Esophagus squamous epithelium (tissue), 5 donors: ENCODE data around the gene SERGEF. TPM values are rescaled to one million over a fixed set of nuclear protein-coding genes. Genes with fewer than 3 reads are reported as not detected.

Experiments used
- DNase-seq: peaks from one replicate; lab custom pipeline; 2025; lab: John Stamatoyannopoulos, UW
- H3K27ac ChIP-seq, 4 donors: fragments of 200-600 bp; sonication (generic); one replicate each; pipeline ENCODE4 v1.5.1; 2016 to 2019; ENCODE audit warnings: mild to moderate bottlenecking in 1 of 4
- H3K27me3 ChIP-seq, 4 donors: fragments of 200-600 bp; sonication (generic); 1 replicate in 3 of 4; 2 replicates in 1 of 4; pipeline versions ENCODE4 v1.5.1 to v1.6.0; 2017 to 2021; ENCODE audit warnings: antibody characterized with exemption in 1 of 4
- H3K36me3 ChIP-seq, 3 donors: fragments of 200-600 bp; sonication (generic); one replicate each; pipeline ENCODE4 v1.5.1; 2016 to 2019
- H3K4me1 ChIP-seq, 3 donors: fragments of 200-600 bp; sonication (generic); one replicate each; pipeline ENCODE4 v1.5.1; 2017 to 2019
- H3K4me3 ChIP-seq, 4 donors: fragments of 200-600 bp; sonication (generic); 1 replicate in 3 of 4; 2 replicates in 1 of 4; pipeline ENCODE4 v1.5.1; 2016 to 2019; ENCODE audit warnings: mild to moderate bottlenecking in 2 of 4, moderate library complexity in 1 of 4
- H3K9me3 ChIP-seq, 3 donors: fragments of 200-600 bp; sonication (generic); one replicate each; pipeline ENCODE4 v1.5.1; 2016 to 2019
- POLR2A ChIP-seq, 4 donors: fragments of 450-650 bp; IDR thresholded peaks; one replicate each; pipeline ENCODE4 v1.6.1; 2017; ENCODE audit warnings: antibody characterized with exemption in 4 of 4, mild to moderate bottlenecking in 4 of 4, moderate library complexity in 3 of 4
- WGBS, 2 donors: methylation state at CpG; one replicate each; pipeline ENCODE4 v1.1.5; 2018; 5-methylcytosine and 5-hydroxymethylcytosine counted together
- intact Hi-C: fragments of 100-400 bp; cut with DNase I; formaldehyde crosslinking; loops from one replicate; pipeline ENCODE4 v1.15.0; 2022
- total RNA-seq, 4 donors: library from RNA; depleted of rRNA; stranded (reverse); fragments of >200 nt; gene quantifications; one replicate each; pipeline ENCODE4 v1.1.0, GENCODE V29; 2016
- TF ChIP-seq, protein P1 (sequence below), 6 experiments: fragments of 450-650 bp in 4 of 6; fragments of 200-600 bp in 2 of 6; sonication (generic) in 2 of 6; IDR thresholded peaks; one replicate each; pipeline ENCODE4 v1.5.1; 2016 to 2019; ENCODE audit warnings: antibody characterized with exemption in 6 of 6, mild to moderate bottlenecking in 4 of 6, moderate library complexity in 4 of 6
- donor health status: DM: yes; HTN: yes; CAD: no.

SERGEF gene
- total RNA-seq, 4 donors from 2014 or later: 4.2 to 35.7 (median 13.4) TPM

DNA sequence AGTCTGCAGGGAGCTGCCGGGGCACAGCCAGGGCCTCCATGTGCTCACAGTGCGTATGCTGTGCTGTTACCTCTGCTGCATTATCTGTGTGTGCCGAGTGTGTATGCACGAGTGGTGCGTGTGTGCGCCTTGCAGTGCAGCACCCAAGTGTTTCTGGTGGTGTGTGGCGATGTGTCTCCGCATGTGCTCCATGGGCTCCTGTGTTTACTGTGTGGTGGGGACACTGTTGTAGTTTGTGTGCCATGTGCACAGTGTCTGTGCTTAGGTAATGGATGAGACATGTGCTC, 246.8 kb downstream of the SERGEF start:
- TF ChIP-seq POLR2A (IDR thresholded peaks at IDR 0.05): no peak
- TF ChIP-seq, protein P1, sequence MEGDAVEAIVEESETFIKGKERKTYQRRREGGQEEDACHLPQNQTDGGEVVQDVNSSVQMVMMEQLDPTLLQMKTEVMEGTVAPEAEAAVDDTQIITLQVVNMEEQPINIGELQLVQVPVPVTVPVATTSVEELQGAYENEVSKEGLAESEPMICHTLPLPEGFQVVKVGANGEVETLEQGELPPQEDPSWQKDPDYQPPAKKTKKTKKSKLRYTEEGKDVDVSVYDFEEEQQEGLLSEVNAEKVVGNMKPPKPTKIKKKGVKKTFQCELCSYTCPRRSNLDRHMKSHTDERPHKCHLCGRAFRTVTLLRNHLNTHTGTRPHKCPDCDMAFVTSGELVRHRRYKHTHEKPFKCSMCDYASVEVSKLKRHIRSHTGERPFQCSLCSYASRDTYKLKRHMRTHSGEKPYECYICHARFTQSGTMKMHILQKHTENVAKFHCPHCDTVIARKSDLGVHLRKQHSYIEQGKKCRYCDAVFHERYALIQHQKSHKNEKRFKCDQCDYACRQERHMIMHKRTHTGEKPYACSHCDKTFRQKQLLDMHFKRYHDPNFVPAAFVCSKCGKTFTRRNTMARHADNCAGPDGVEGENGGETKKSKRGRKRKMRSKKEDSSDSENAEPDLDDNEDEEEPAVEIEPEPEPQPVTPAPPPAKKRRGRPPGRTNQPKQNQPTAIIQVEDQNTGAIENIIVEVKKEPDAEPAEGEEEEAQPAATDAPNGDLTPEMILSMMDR (IDR thresholded peaks at IDR 0.05): no peak
- H3K4me1 ChIP-seq: peaks cover 0 to 5% (median 0%) of the 10 kb centered on the region in 3 donors
- H3K4me3 ChIP-seq: no peak overlapping the region
- intact Hi-C loops: no loop called here
- no peaks in the 10 kb centered on the region for H3K9me3 ChIP-seq
- H3K27ac ChIP-seq: no peak overlapping the region
- H3K36me3 ChIP-seq: no peaks in the 10 kb centered on the region
- DNase-seq: no peak
- WGBS, 2 donors: 100% methylated on average over 3 of the region's 8 CpGs
- peaks cover 0 to 6% (median 0%) of the 10 kb centered on the region in 4 donors for H3K27me3 ChIP-seq

DNA sequence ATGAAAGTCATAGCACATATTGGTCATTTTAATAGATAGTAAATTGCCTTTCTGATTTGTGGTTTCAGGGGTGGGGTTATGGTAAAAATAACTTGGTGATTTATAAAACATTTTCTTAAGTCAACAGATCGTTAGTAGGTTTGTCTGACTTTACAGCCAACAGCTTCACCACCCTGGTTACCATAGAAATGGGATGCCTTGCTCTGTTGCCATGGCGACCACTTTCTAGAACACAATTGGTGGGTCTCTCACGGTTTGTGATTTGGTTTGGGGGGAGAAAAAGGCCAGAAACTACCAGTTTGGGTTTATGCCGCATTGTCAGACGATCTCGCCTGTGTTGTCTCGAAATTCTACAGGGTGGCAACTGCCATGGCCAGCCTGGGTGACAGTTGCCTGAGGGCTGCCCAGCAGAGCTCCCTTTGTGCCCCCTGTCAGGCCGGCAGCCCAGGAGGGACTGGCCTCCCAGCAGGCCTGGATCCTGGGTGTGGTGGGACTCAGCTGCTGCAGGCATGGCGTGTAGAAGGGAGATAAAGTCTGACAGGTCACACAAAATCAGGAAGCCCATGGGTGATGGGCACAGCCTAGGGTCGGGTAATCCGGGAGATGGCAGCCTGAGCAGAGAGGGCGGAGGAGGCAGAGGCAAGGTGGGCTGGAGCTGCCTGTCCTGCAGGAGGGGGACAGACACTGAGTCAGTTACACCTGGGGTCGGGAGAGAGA, 247.3 kb downstream of the SERGEF start:
- intact Hi-C loops: no loop called here
- Histone ChIP-seq H3K27ac (no peak overlapping the region), H3K4me3 (no peak overlapping the region), H3K4me1 (peaks cover 0 to 5% (median 0%) of the 10 kb centered on the region in 3 donors), H3K27me3 (peaks cover 0 to 6% (median 0%) of the 10 kb centered on the region in 4 donors), H3K36me3 (no peaks in the 10 kb centered on the region), H3K9me3 (no peaks in the 10 kb centered on the region)
- no peak for TF ChIP-seq POLR2A (IDR thresholded peaks at IDR 0.05)
- TF ChIP-seq, protein P1 (IDR thresholded peaks at IDR 0.05): no peak
- WGBS, 2 donors: 68 to 83% methylated on average over 9 of the region's 13 CpGs
- no peak for DNase-seq

DNA sequence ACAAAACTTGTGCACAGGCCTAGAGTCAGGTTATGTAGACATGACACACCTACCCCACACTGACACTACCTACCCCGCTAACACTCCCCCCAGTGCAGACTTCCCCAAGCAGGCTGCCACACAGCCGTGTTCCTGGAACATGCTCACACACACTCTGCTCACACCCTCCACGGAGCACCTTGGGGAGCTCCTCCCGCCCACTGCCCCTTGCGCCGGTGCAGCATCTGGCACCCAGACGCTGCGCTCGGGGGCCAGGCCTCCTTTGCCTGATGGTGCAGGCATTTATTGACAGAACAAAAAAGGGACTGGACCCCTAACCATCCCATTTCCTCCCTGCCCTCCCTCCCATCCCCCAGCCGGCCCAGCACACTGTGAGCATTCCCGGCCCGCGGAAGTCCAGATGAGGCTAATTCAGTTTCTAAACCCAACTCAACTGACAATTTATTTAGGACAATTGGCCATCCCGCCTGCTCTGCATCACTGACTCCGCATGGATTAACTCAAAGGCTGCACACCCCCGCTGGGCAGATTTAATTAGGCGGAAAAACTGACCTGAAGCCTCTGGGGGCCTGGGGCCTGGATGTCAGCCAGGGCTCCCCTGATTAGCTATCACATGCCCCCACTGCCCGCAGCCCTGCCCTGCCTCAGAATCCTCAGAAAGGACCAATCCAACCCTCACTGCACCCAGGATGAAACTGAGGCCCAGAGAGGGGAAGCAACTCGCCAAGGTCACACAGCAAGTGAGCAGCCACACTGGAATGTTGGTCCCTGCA, 248.2 kb downstream of the SERGEF start:
- WGBS, 2 donors: 77 to 80% methylated on average over 1 to 9 of the region's 19 CpGs
- no peaks in the 10 kb centered on the region for H3K4me1 ChIP-seq
- intact Hi-C loops: no loop called here
- peaks cover 0 to 6% (median 0%) of the 10 kb centered on the region in 4 donors for H3K27me3 ChIP-seq
- no peak overlapping the region for H3K27ac ChIP-seq
- no peaks in the 10 kb centered on the region for H3K36me3 ChIP-seq
- no peak for TF ChIP-seq POLR2A (IDR thresholded peaks at IDR 0.05)
- TF ChIP-seq, protein P1 (IDR thresholded peaks at IDR 0.05): no peak
- no peaks in the 10 kb centered on the region for H3K9me3 ChIP-seq
- no peak overlapping the region for H3K4me3 ChIP-seq
- DNase-seq: no peak

DNA sequence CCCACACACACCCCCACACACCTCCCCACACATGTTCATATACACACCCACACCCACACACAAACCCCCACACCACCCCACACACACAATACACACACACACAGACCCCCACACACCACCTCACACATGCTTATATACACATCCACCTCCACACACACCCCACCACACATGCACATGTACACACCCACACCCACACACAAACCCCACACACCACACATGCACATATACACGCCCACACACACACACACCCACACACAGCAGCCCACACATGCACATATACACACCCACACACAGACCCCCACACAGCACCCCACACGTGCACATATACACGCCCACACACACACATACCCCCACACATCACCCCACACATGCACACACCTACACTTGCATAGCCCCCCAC, 249.1 kb downstream of the SERGEF start:
- H3K9me3 ChIP-seq: no peaks in the 10 kb centered on the region
- 58 to 59% methylated on average over 3 of the region's 3 CpGs for WGBS, 2 donors
- H3K27ac ChIP-seq: no peak overlapping the region
- intact Hi-C loops: no loop called here
- H3K4me3 ChIP-seq: no peak overlapping the region
- no peaks in the 10 kb centered on the region for H3K36me3 ChIP-seq
- no peak for DNase-seq
- no peak for TF ChIP-seq POLR2A (IDR thresholded peaks at IDR 0.05)
- no peaks in the 10 kb centered on the region for H3K4me1 ChIP-seq
- peaks cover 0 to 6% (median 0%) of the 10 kb centered on the region in 4 donors for H3K27me3 ChIP-seq

DNA sequence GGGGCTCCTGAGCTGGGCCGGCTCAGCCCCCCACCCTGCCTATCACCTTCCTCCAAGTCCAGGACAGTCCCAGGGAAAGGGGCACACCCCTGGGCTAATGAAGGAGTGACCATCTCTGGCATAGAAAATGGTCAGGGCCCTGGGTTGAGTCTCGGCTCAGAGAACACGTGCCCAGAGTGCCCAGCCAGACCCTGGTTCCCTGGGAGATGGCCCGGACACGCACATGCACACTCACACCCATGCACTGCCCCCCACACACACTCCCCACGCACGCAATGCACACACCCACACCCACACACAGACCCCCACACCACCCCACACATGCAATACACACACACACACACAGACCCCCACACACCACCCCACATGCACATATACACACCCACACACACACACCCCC, 249.6 kb downstream of the SERGEF start:
- H3K36me3 ChIP-seq: no peaks in the 10 kb centered on the region
- H3K4me3 ChIP-seq: no peak overlapping the region
- no peak for DNase-seq
- no peaks in the 10 kb centered on the region for H3K4me1 ChIP-seq
- H3K9me3 ChIP-seq: no peaks in the 10 kb centered on the region
- TF ChIP-seq, protein P1 (IDR thresholded peaks at IDR 0.05): no peak
- no peak for TF ChIP-seq POLR2A (IDR thresholded peaks at IDR 0.05)
- intact Hi-C loops: no loop called here
- 67 to 100% methylated on average over 2 to 7 of the region's 7 CpGs for WGBS, 2 donors
- no peak overlapping the region for H3K27ac ChIP-seq
- H3K27me3 ChIP-seq: peaks cover 0 to 6% (median 0%) of the 10 kb centered on the region in 4 donors
